Keratinocyte (primary cell): ENCODE data around the gene CUL2. TPM values are rescaled to one million over a fixed set of nuclear protein-coding genes. Genes with fewer than 3 reads are reported as not detected.

Experiments
- DNase-seq: peaks from one replicate; pipeline ENCODE4 v3.0.0-alpha.2; 2011; ENCODE audit warnings: low read depth, missing footprints, low spot score
- FAIRE-seq: peaks from 2 replicates; lab custom pipeline; 2011; peaks lifted over from hg19 to GRCh38; lab: Jason Lieb, UNC
- H2AFZ ChIP-seq: 2 replicates; pipeline ENCODE4 v1.6.0; 2012; ENCODE audit warnings: low read length, control low read depth, inconsistent platforms; ENCODE audit not compliant: control insufficient read depth
- H3K27ac ChIP-seq: 2 replicates; pipeline ENCODE4 v1.5.1; 2011; ENCODE audit warnings: low read length; ENCODE audit not compliant: control insufficient read depth, insufficient read depth
- H3K27me3 ChIP-seq: 3 replicates; pipeline ENCODE4 v1.6.0; 2011; ENCODE audit warnings: low read length; ENCODE audit not compliant: control insufficient read depth, insufficient read depth; ENCODE audit errors: extremely low read depth
- H3K36me3 ChIP-seq, 2 experiments: 2 replicates in 1 of 2; 3 replicates in 1 of 2; pipeline ENCODE4 v1.5.1; 2011; ENCODE audit warnings: low read length in 2 of 2, mild to moderate bottlenecking in 1 of 2; ENCODE audit not compliant: control insufficient read depth in 2 of 2, insufficient read depth in 2 of 2; ENCODE audit errors: extremely low read depth in 1 of 2
- H3K4me1 ChIP-seq: 3 replicates; pipeline ENCODE4 v1.5.1; 2011; ENCODE audit warnings: low read length; ENCODE audit not compliant: control insufficient read depth, insufficient read depth; ENCODE audit errors: extremely low read depth
- H3K4me2 ChIP-seq: 3 replicates; pipeline ENCODE4 v1.6.0; 2011; ENCODE audit warnings: low read depth, low read length; ENCODE audit not compliant: control insufficient read depth, insufficient read depth; ENCODE audit errors: extremely low read depth
- H3K4me3 ChIP-seq, 3 experiments: fragments of 200-600 bp in 1 of 3; sonication (generic) in 1 of 3; 2 replicates in 2 of 3; 3 replicates in 1 of 3; pipeline ENCODE4 v1.5.1; 2011 to 2016; ENCODE audit warnings: low read length in 3 of 3, mild to moderate bottlenecking in 3 of 3, control low read depth in 2 of 3, inconsistent platforms in 1 of 3, low read depth in 1 of 3, mixed read lengths in 1 of 3, mixed run types in 1 of 3, moderate library complexity in 1 of 3; ENCODE audit not compliant: control insufficient read depth in 2 of 3, insufficient read depth in 2 of 3; ENCODE audit errors: extremely low read depth in 1 of 3
- H3K79me2 ChIP-seq: 2 replicates; pipeline ENCODE4 v1.6.0; 2012; ENCODE audit warnings: low read length; ENCODE audit not compliant: control insufficient read depth, insufficient read depth
- H3K9ac ChIP-seq: 3 replicates; pipeline ENCODE4 v1.6.0; 2011; ENCODE audit warnings: low read length; ENCODE audit not compliant: control insufficient read depth, insufficient read depth; ENCODE audit errors: extremely low read depth
- H3K9me1 ChIP-seq: 3 replicates; pipeline ENCODE4 v1.6.0; 2011; ENCODE audit warnings: low read length; ENCODE audit not compliant: control insufficient read depth, insufficient read depth; ENCODE audit errors: extremely low read depth
- H3K9me3 ChIP-seq: 2 replicates; pipeline ENCODE4 v1.5.1; 2012; ENCODE audit warnings: low read depth, low read length; ENCODE audit not compliant: control insufficient read depth
- H4K20me1 ChIP-seq: 3 replicates; pipeline ENCODE4 v1.6.0; 2011; ENCODE audit warnings: low read length; ENCODE audit not compliant: control insufficient read depth, insufficient read depth; ENCODE audit errors: extremely low read depth
- EZH2 ChIP-seq: IDR thresholded peaks from one replicate; pipeline ENCODE4 v1.6.1; 2012; ENCODE audit warnings: inconsistent platforms, mild to moderate bottlenecking, low read length, moderate library complexity
- dilution Hi-C: fragments of 300-500 bp; cut with MboI; formaldehyde crosslinking; loops from one replicate; pipeline ENCODE4 v1.7.0; 2020; ENCODE audit warnings: low sequenced_read_pairs; ENCODE audit not compliant: extremely low pct_ligation_motif_present
- polyA plus RNA-seq, 5 experiments: library from polyadenylated mRNA; depleted of rRNA in 3 of 5; stranded (reverse) in 3 of 5; stranded (forward) in 1 of 5; unstranded in 1 of 5; fragments of >200 nt; gene quantifications; 1 replicate in 1 of 5; 2 replicates in 3 of 5; 3 replicates in 1 of 5; pipeline versions ENCODE4 v1.2.1 to v1.2.3, GENCODE V29; 2011 to 2012; ENCODE audit warnings: missing spikeins in 2 of 5, low read depth in 1 of 5, low replicate concordance in 1 of 5
- TF ChIP-seq, protein P1 (sequence below), 3 experiments: IDR thresholded peaks in 1 of 3; conservative IDR thresholded peaks in 1 of 3; optimal IDR thresholded peaks in 1 of 3; 2 replicates in 2 of 3; 3 replicates in 1 of 3; pipeline versions ENCODE3 to v1.5.1; 2011; ENCODE audit warnings: low read length in 3 of 3, mild to moderate bottlenecking in 3 of 3, moderate library complexity in 2 of 3, control low read depth in 1 of 3, inconsistent platforms in 1 of 3; ENCODE audit not compliant: insufficient read depth in 2 of 3; ENCODE audit errors: extremely low read depth in 1 of 3

The CUL2 gene
- polyA plus RNA-seq, 1 donor (not counting 4 experiments of a cell fraction or from before 2014, with no cell fraction given) = 39.7 TPM

DNA sequence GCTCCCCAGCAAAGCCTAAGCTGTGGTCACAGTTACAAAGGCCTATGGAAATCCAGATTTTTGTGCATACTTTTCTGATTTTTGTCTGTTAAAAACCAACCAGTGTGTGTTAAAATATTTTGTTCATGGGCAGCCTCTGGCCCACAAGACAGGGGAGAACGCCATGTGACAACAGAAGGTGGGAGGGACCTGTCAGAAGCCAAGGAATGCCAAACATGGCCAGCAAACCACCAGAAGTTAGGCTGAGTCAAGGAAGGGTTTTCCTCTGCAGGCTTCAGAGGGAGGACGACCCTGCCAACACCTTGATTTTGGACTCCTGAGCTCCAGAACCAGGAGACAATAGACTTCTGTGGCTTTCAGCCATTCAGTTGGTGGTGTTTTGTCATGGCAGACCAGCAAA, 127.3 kb downstream of the CUL2 start:
- Histone ChIP-seq H2AFZ (no peak overlapping the region), H3K9me3 (no peaks in the 10 kb centered on the region), H3K79me2 (no peaks in the 10 kb centered on the region), H3K36me3 (no peaks in the 10 kb centered on the region), H3K9ac (no peak overlapping the region), H3K4me1 (no peaks in the 10 kb centered on the region), H3K4me2 (no peak overlapping the region), H3K4me3 (no peak overlapping the region), H3K9me1 (no peaks in the 10 kb centered on the region), H3K27me3 (no peaks in the 10 kb centered on the region), H4K20me1 (no peaks in the 10 kb centered on the region), H3K27ac (no peak overlapping the region)
- dilution Hi-C loops = no loop called here
- FAIRE-seq = no peak
- no peak for TF ChIP-seq EZH2
- TF ChIP-seq, protein P1, sequence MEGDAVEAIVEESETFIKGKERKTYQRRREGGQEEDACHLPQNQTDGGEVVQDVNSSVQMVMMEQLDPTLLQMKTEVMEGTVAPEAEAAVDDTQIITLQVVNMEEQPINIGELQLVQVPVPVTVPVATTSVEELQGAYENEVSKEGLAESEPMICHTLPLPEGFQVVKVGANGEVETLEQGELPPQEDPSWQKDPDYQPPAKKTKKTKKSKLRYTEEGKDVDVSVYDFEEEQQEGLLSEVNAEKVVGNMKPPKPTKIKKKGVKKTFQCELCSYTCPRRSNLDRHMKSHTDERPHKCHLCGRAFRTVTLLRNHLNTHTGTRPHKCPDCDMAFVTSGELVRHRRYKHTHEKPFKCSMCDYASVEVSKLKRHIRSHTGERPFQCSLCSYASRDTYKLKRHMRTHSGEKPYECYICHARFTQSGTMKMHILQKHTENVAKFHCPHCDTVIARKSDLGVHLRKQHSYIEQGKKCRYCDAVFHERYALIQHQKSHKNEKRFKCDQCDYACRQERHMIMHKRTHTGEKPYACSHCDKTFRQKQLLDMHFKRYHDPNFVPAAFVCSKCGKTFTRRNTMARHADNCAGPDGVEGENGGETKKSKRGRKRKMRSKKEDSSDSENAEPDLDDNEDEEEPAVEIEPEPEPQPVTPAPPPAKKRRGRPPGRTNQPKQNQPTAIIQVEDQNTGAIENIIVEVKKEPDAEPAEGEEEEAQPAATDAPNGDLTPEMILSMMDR (optimal IDR thresholded peaks at IDR 0.05 in 1 of 3, IDR thresholded peaks at IDR 0.05 in 1 of 3, conservative IDR thresholded peaks at IDR 0.05 in 1 of 3; ENCODE audit: extremely low read depth in 1 of 3, insufficient read depth in 2 of 3, low read length in 3 of 3) = no peak
- DNase-seq = no peak

DNA sequence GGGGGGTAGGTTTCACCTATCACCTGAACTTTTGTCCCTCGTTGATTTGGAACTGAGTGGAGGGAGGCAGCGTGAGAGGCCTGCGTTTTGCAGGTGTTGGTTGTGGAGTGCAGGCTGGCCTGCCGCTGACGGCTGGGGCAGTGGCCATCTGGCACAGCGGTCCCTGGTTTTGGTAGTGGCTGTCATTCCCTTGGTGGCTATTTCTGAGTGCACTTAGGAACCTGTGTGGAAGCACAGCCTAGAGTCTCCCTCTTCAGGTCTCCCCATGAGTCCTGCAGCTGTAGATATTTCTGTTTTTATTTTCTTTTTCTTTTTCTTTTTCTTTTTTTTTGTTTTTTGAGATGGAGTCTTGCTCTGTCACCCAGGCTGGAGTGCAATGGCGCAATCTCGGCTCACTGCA, 129.2 kb downstream of the CUL2 start:
- H2AFZ ChIP-seq = no peak overlapping the region
- no peak for TF ChIP-seq EZH2
- TF ChIP-seq, protein P1 (optimal IDR thresholded peaks at IDR 0.05 in 1 of 3, IDR thresholded peaks at IDR 0.05 in 1 of 3, conservative IDR thresholded peaks at IDR 0.05 in 1 of 3; ENCODE audit: extremely low read depth in 1 of 3, insufficient read depth in 2 of 3, low read length in 3 of 3) = peak; percentile 19 to 38 (median 34)
- no peaks in the 10 kb centered on the region for H3K9me1 ChIP-seq
- no peaks in the 10 kb centered on the region for H4K20me1 ChIP-seq
- no peaks in the 10 kb centered on the region for H3K27me3 ChIP-seq
- dilution Hi-C loops = no loop called here
- no peaks in the 10 kb centered on the region for H3K79me2 ChIP-seq
- no peaks in the 10 kb centered on the region for H3K9me3 ChIP-seq
- no peak overlapping the region for H3K4me2 ChIP-seq
- H3K4me3 ChIP-seq = no peak overlapping the region
- H3K36me3 ChIP-seq = no peaks in the 10 kb centered on the region
- H3K4me1 ChIP-seq = no peaks in the 10 kb centered on the region
- no peak overlapping the region for H3K9ac ChIP-seq
- FAIRE-seq (no peak), DNase-seq (no peak)
- no peak overlapping the region for H3K27ac ChIP-seq
